Endothelial cell of umbilical vein (primary cell): ENCODE results near the gene HPRT1. TPM values are rescaled to one million over a fixed set of nuclear protein-coding genes. Genes with fewer than 3 reads are reported as not detected.

Source experiments
- Bru-seq: library from RNA; stranded (reverse); fragments of 400-500 nt; gene quantifications from one replicate; lab custom pipeline; 2021; lab: Mats Ljungman, UMichigan
- BruChase-seq, 2 experiments: library from RNA; stranded (reverse); fragments of 400-500 nt; gene quantifications; one replicate each; lab custom pipeline; 2021; lab: Mats Ljungman, UMichigan
- BruUV-seq: library from RNA; stranded (reverse); fragments of 400-500 nt; replicated peaks from 2 replicates; lab custom pipeline; 2021; lab: Mats Ljungman, UMichigan
- CTCF ChIA-PET: fragments of 300-600, 350-600 bp; sonication (Branson Sonifier 250); formaldehyde crosslinking; loops from one replicate; lab custom pipeline; 2021; ENCODE audit warnings: antibody characterized with exemption, inconsistent platforms; lab: Charles Lee
- POLR2A ChIA-PET: fragments of 300-600, 350-600 bp; sonication (Branson Sonifier 250); formaldehyde crosslinking; loops from one replicate; lab custom pipeline; 2021; ENCODE audit warnings: antibody characterized with exemption, inconsistent platforms; lab: Charles Lee
- DNase-seq: peaks from one replicate; pipeline ENCODE4 v3.0.0-alpha.2; 2011; ENCODE audit warnings: low read depth, low spot score
- FAIRE-seq: peaks from 2 replicates; lab custom pipeline; 2011; peaks lifted over from hg19 to GRCh38; lab: Jason Lieb, UNC
- H2AFZ ChIP-seq: 2 replicates; pipeline ENCODE4 v1.6.0; 2012; ENCODE audit warnings: low read depth, low read length, control low read depth, inconsistent platforms
- H3K27ac ChIP-seq: 2 replicates; pipeline ENCODE4 v1.5.1; 2011; ENCODE audit warnings: low read depth, mild to moderate bottlenecking, control low read depth, low read length, moderate library complexity; ENCODE audit not compliant: insufficient read depth
- H3K27me3 ChIP-seq, 2 experiments: 2 replicates each; pipeline versions ENCODE4 v1.6.0 to v1.6.1; 2011; ENCODE audit warnings: low read length in 2 of 2, mixed read lengths in 1 of 2; ENCODE audit not compliant: control insufficient read depth in 2 of 2, insufficient read depth in 2 of 2
- H3K36me3 ChIP-seq, 2 experiments: 2 replicates in 1 of 2; 3 replicates in 1 of 2; pipeline ENCODE4 v1.5.1; 2011; ENCODE audit warnings: low read length in 2 of 2, mild to moderate bottlenecking in 1 of 2, moderate library complexity in 1 of 2; ENCODE audit not compliant: control insufficient read depth in 2 of 2, insufficient read depth in 2 of 2; ENCODE audit errors: extremely low read depth in 1 of 2
- H3K4me1 ChIP-seq: 3 replicates; pipeline ENCODE4 v1.5.1; 2011; ENCODE audit warnings: mild to moderate bottlenecking, low read length; ENCODE audit not compliant: control insufficient read depth, insufficient read depth; ENCODE audit errors: extremely low read depth
- H3K4me2 ChIP-seq: 2 replicates; pipeline ENCODE4 v1.6.1; 2011; ENCODE audit warnings: low read length, control low read depth, mixed read lengths; ENCODE audit not compliant: insufficient read depth
- H3K4me3 ChIP-seq, 3 experiments: fragments of 200-600 bp in 1 of 3; sonication (generic), shearing (Covaris generic) in 1 of 3; replicated peaks in 1 of 3; 2 replicates each; pipeline ENCODE4 v1.5.1; 2011 to 2016; ENCODE audit warnings: control low read depth in 3 of 3, low read length in 3 of 3, mild to moderate bottlenecking in 2 of 3, inconsistent platforms in 1 of 3, low read depth in 1 of 3, moderate library complexity in 1 of 3; ENCODE audit not compliant: insufficient read depth in 1 of 3
- H3K79me2 ChIP-seq: 2 replicates; pipeline ENCODE4 v1.6.0; 2012; ENCODE audit warnings: low read length, inconsistent platforms; ENCODE audit not compliant: control insufficient read depth, insufficient read depth
- H3K9ac ChIP-seq: replicated peaks from 2 replicates; pipeline ENCODE3; 2011; ENCODE audit warnings: low read length, control low read depth; ENCODE audit not compliant: insufficient read depth; ENCODE audit errors: extremely low read depth
- H3K9me1 ChIP-seq: replicated peaks from 3 replicates; pipeline ENCODE4 v1.6.0; 2011; ENCODE audit warnings: mild to moderate bottlenecking, low read length; ENCODE audit not compliant: control insufficient read depth, insufficient read depth; ENCODE audit errors: extremely low read depth
- H3K9me3 ChIP-seq: replicated peaks from 2 replicates; pipeline ENCODE4 v1.5.1; 2012; ENCODE audit warnings: low read length, inconsistent platforms; ENCODE audit not compliant: control insufficient read depth, insufficient read depth
- H4K20me1 ChIP-seq: replicated peaks from 2 replicates; pipeline ENCODE3; 2011; ENCODE audit warnings: mild to moderate bottlenecking, low read length; ENCODE audit not compliant: control insufficient read depth, insufficient read depth; ENCODE audit errors: extremely low read depth
- POLR2A ChIP-seq: IDR thresholded peaks from 2 replicates; pipeline ENCODE4 v1.6.1; 2012; ENCODE audit warnings: low read depth, mild to moderate bottlenecking, control low read depth, low read length
- POLR2AphosphoS5 ChIP-seq: IDR thresholded peaks from 2 replicates; pipeline ENCODE4 v1.6.1; 2012; ENCODE audit warnings: low read depth, mild to moderate bottlenecking, control low read depth, low read length, moderate library complexity; ENCODE audit not compliant: insufficient read depth
- dilution Hi-C: fragments of 300-500 bp; cut with MboI; formaldehyde crosslinking; loops from one replicate; pipeline ENCODE4 v1.15.0; 2019; ENCODE audit warnings: low sequenced_read_pairs; ENCODE audit not compliant: extremely low pct_ligation_motif_present
- intact Hi-C: fragments of 100-400 bp; cut with micrococcal nuclease; formaldehyde crosslinking; loops from one replicate; pipeline ENCODE4 v1.10.0; 2022
- long read RNA-seq: library from polyadenylated mRNA; stranded (forward); transcript quantifications from one replicate; pipeline ENCODE4 v2.0.0, GENCODE V29; 2021
- polyA minus RNA-seq, 3 experiments: library from RNA; depleted of rRNA, polyadenylated mRNA; stranded (reverse); fragments of >200 nt; gene quantifications; 1 replicate in 1 of 3; 2 replicates in 2 of 3; pipeline ENCODE4 v1.2.3, GENCODE V29; 2011
- polyA plus RNA-seq, 4 experiments: library from polyadenylated mRNA; depleted of rRNA in 3 of 4; stranded (reverse) in 3 of 4; unstranded in 1 of 4; fragments of >200 nt; gene quantifications; 2 replicates each; pipeline versions ENCODE4 v1.2.1 to v1.2.3, GENCODE V29; 2011 to 2012; ENCODE audit warnings: missing spikeins in 1 of 4
- total RNA-seq: library from RNA; stranded (reverse); gene quantifications from 2 replicates; pipeline ENCODE4 v1.2.3, GENCODE V29; 2021
- TF ChIP-seq, protein P1 (sequence below), 2 donors: IDR thresholded peaks; 1 replicate in 1 of 2; 2 replicates in 1 of 2; pipeline ENCODE4 v1.5.1; 2011; ENCODE audit warnings: low read length in 2 of 2, mild to moderate bottlenecking in 2 of 2, moderate library complexity in 2 of 2, control low read depth in 1 of 2, inconsistent platforms in 1 of 2, low read depth in 1 of 2; ENCODE audit not compliant: insufficient read depth in 1 of 2; ENCODE audit errors: extremely low read depth in 1 of 2

The HPRT1 gene, protein sequence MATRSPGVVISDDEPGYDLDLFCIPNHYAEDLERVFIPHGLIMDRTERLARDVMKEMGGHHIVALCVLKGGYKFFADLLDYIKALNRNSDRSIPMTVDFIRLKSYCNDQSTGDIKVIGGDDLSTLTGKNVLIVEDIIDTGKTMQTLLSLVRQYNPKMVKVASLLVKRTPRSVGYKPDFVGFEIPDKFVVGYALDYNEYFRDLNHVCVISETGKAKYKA
- total RNA-seq (43.3 and 51.0 TPM in 2 replicates), polyA plus RNA-seq (12.0 and 19.2 TPM in 2 replicates), polyA minus RNA-seq (7.8 and 12.0 TPM in 2 replicates), Bru-seq, nascent RNA (percentile 76 among the genes with signal in this experiment), BruChase-seq, experiment 1, labeled RNA remaining after a 6-hour chase (percentile 69 among the genes with signal in this experiment), BruChase-seq, experiment 2, labeled RNA remaining after a 2-hour chase (percentile 70 among the genes with signal in this experiment)
- polyA plus RNA-seq (2011; cell fraction: cytosol; rRNA removed), result 29.5 and 34.8 TPM in 2 replicates
- 14.2 and 20.4 TPM in 2 replicates for polyA plus RNA-seq (2011; cell fraction: nucleus; rRNA removed)
- 55.9 and 73.0 TPM in 2 replicates for polyA plus RNA-seq (2012)
- polyA minus RNA-seq (2011; cell fraction: cytosol; rRNA and poly(A)+ RNA removed), result 31.9 TPM
- polyA minus RNA-seq (2011; cell fraction: nucleus; rRNA and poly(A)+ RNA removed), result 3.9 and 7.2 TPM in 2 replicates
- long read RNA-seq, transcript HPRT1-201 (9 exons, 1,407 nt), result major isoform, 13 of 19 reads
- long read RNA-seq, partial matches to known transcripts, result 1 of 19 reads
- long read RNA-seq, other reads (novel, unspliced or antisense), result 5 of 19 reads

GRCh38 chrX:134460005-134460861 lies at the start of gene HPRT1:
HPRT1 (plus strand) TSS chrX:134460165; CDS start chrX:134460312, 147 bp downstream.
- H2AFZ ChIP-seq, result peak within 1 kb of the TSS; percentile 34
- H3K9me1 ChIP-seq, result no peaks in the 10 kb centered on the region
- no peaks in the 10 kb centered on the region for H3K4me1 ChIP-seq
- no peaks in the 10 kb centered on the region for H3K9me3 ChIP-seq
- peak within 1 kb of the TSS; percentile 46 to 82 (median 75) for H3K4me3 ChIP-seq
- FAIRE-seq (peak; percentile 54), DNase-seq (peak; percentile 78)
- dilution Hi-C loops (no loop called here), intact Hi-C loops (no loop called here)
- peak within 1 kb of the TSS; percentile 60 for H3K9ac ChIP-seq
- TF ChIP-seq, protein P1, sequence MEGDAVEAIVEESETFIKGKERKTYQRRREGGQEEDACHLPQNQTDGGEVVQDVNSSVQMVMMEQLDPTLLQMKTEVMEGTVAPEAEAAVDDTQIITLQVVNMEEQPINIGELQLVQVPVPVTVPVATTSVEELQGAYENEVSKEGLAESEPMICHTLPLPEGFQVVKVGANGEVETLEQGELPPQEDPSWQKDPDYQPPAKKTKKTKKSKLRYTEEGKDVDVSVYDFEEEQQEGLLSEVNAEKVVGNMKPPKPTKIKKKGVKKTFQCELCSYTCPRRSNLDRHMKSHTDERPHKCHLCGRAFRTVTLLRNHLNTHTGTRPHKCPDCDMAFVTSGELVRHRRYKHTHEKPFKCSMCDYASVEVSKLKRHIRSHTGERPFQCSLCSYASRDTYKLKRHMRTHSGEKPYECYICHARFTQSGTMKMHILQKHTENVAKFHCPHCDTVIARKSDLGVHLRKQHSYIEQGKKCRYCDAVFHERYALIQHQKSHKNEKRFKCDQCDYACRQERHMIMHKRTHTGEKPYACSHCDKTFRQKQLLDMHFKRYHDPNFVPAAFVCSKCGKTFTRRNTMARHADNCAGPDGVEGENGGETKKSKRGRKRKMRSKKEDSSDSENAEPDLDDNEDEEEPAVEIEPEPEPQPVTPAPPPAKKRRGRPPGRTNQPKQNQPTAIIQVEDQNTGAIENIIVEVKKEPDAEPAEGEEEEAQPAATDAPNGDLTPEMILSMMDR (IDR thresholded peaks at IDR 0.05; ENCODE audit: extremely low read depth in 1 of 2, insufficient read depth in 1 of 2, low read depth in 1 of 2, low read length in 2 of 2), result no peak
- TF ChIP-seq POLR2A (peak; percentile 65), POLR2AphosphoS5 (peak; percentile 41)
- no peaks in the 10 kb centered on the region for H3K27me3 ChIP-seq
- H4K20me1 ChIP-seq, result no peaks in the 10 kb centered on the region
- no TSS peak for BruUV-seq
- H3K36me3 ChIP-seq, result no peaks in the 10 kb centered on the region
- H3K27ac ChIP-seq, result peak within 1 kb of the TSS; percentile 55
- ChIA-PET CTCF (interaction anchor here (1.1 kb wide), 1 partner anchor 24 kb away, joined by 5 read pairs; no protein-coding TSS in a partner anchor), POLR2A (no interaction called here)
- peaks cover 38% of the 10 kb centered on the region for H3K79me2 ChIP-seq
- peak within 1 kb of the TSS; percentile 84 for H3K4me2 ChIP-seq
